CD4-positive, alpha-beta memory T cell (primary cell): ENCODE data around the gene UPF2. TPM values are rescaled to one million over a fixed set of nuclear protein-coding genes. Genes with fewer than 3 reads are reported as not detected.

Experiments
- CTCF ChIA-PET: fragments of 350-600 bp; sonication (Branson Sonifier 250); formaldehyde crosslinking; loops from one replicate; lab custom pipeline; 2021; ENCODE audit warnings: inconsistent platforms; ENCODE audit not compliant: partially characterized antibody; lab: Charles Lee
- POLR2A ChIA-PET: fragments of 350-600 bp; sonication (Branson Sonifier 250); formaldehyde crosslinking; loops from one replicate; lab custom pipeline; 2021; ENCODE audit not compliant: partially characterized antibody; lab: Charles Lee
- DNase-seq, 5 donors: peaks; one replicate each; pipeline versions ENCODE4 v3.0.0 to v3.0.0-alpha.2; 2020 to 2022; ENCODE audit warnings: mixed read lengths in 1 of 5
- H3K27ac ChIP-seq: one replicate; pipeline ENCODE4 v1.7.0; 2013; ENCODE audit warnings: low read depth, low read length
- H3K27me3 ChIP-seq: 2 replicates; pipeline ENCODE4 v1.7.0; 2013; ENCODE audit warnings: mild to moderate bottlenecking, low read length, moderate library complexity; ENCODE audit not compliant: insufficient read depth
- H3K36me3 ChIP-seq: 2 replicates; pipeline ENCODE4 v1.7.0; 2013; ENCODE audit warnings: mild to moderate bottlenecking, low read length, moderate library complexity; ENCODE audit not compliant: insufficient read depth
- H3K4me1 ChIP-seq: 2 replicates; pipeline ENCODE4 v1.7.0; 2013; ENCODE audit warnings: mild to moderate bottlenecking, low read length, moderate library complexity; ENCODE audit not compliant: insufficient read depth
- H3K4me3 ChIP-seq, 2 donors: one replicate each; pipeline ENCODE4 v1.7.0; 2013; ENCODE audit warnings: low read length in 2 of 2, mild to moderate bottlenecking in 1 of 2
- H3K9me3 ChIP-seq, 2 donors: one replicate each; pipeline ENCODE4 v1.7.0; 2013; ENCODE audit warnings: low read length in 2 of 2, control low read depth in 1 of 2; ENCODE audit not compliant: control insufficient read depth in 1 of 2
- H3K27ac Mint-ChIP-seq, 7 donors: one replicate each; pipeline ENCODE4 v1.8.0; 2020 to 2021; ENCODE audit warnings: mixed read lengths in 7 of 7, mild to moderate bottlenecking in 6 of 7, inconsistent platforms in 3 of 7, moderate library complexity in 3 of 7
- H3K27me3 Mint-ChIP-seq, 2 donors: one replicate each; pipeline ENCODE4 v1.8.0; 2020 to 2021; ENCODE audit warnings: mixed read lengths in 2 of 2
- H3K36me3 Mint-ChIP-seq, 2 donors: one replicate each; pipeline ENCODE4 v1.8.0; 2020 to 2021; ENCODE audit warnings: mixed read lengths in 2 of 2, inconsistent platforms in 1 of 2, mild to moderate bottlenecking in 1 of 2
- H3K4me1 Mint-ChIP-seq, 4 donors: one replicate each; pipeline ENCODE4 v1.8.0; 2020 to 2021; ENCODE audit warnings: mixed read lengths in 4 of 4, mild to moderate bottlenecking in 1 of 4
- H3K4me3 Mint-ChIP-seq, 8 donors: one replicate each; pipeline ENCODE4 v1.8.0; 2020 to 2021; ENCODE audit warnings: mixed read lengths in 8 of 8, mild to moderate bottlenecking in 7 of 8, moderate library complexity in 6 of 8, inconsistent platforms in 3 of 8
- H3K9me3 Mint-ChIP-seq, 8 donors: one replicate each; pipeline ENCODE4 v1.8.0; 2020 to 2021; ENCODE audit warnings: mixed read lengths in 8 of 8, mild to moderate bottlenecking in 5 of 8, inconsistent platforms in 3 of 8, moderate library complexity in 1 of 8
- intact Hi-C: fragments of 100-400 bp; cut with micrococcal nuclease; formaldehyde crosslinking; loops from one replicate; pipeline ENCODE4 v1.15.1; 2023
- polyA plus RNA-seq, 2 donors: library from polyadenylated mRNA; unstranded; fragments of 300-500 nt; fragmentation: Illumina TruSeq; gene quantifications; one replicate each; pipeline ENCODE4 v1.2.3, GENCODE V29; 2021
- total RNA-seq, 2 experiments: library from RNA; stranded (reverse); gene quantifications; one replicate each; pipeline ENCODE4 v1.2.3, GENCODE V29; 2021

The UPF2 gene
- total and polyA plus RNA-seq, 4 experiments from 2014 or later = 5.4 to 38.6 (median 28.1) TPM

GRCh38 chr10:12061124-12061523 lies 18.5 kb upstream of the UPF2 start:
- H3K4me1 ChIP-seq = no peaks in the 10 kb centered on the region
- CTCF ChIA-PET = no interaction called here

GRCh38 chr10:12056748-12057147 lies 14.1 kb upstream of the UPF2 start:
- Mint-ChIP-seq H3K36me3 (no peaks in the 10 kb centered on the region), H3K9me3 (no peaks in the 10 kb centered on the region), H3K27ac (no peak overlapping the region), H3K27me3 (no peaks in the 10 kb centered on the region), H3K4me1 (peaks cover 0 to 6% (median 4%) of the 10 kb centered on the region in 4 donors), H3K4me3 (no peak overlapping the region)
- intact Hi-C loops = no loop called here
- Histone ChIP-seq H3K4me1 (no peaks in the 10 kb centered on the region), H3K9me3 (no peaks in the 10 kb centered on the region), H3K4me3 (no peak overlapping the region), H3K36me3 (no peaks in the 10 kb centered on the region), H3K27ac (no peak overlapping the region), H3K27me3 (no peaks in the 10 kb centered on the region)
- DNase-seq = no peak
- ChIA-PET CTCF (no interaction called here), POLR2A (no interaction called here)

More at GRCh38 chr10:12061124-12061523, 18.5 kb upstream of the UPF2 start:
- H3K36me3 Mint-ChIP-seq = no peaks in the 10 kb centered on the region
- H3K27ac ChIP-seq = no peak overlapping the region
- H3K9me3 Mint-ChIP-seq = no peaks in the 10 kb centered on the region
- H3K4me3 ChIP-seq = no peak overlapping the region
- peaks cover 0 to 2% of the 10 kb centered on the region in 2 donors for H3K27me3 Mint-ChIP-seq
- H3K27ac Mint-ChIP-seq = no peak overlapping the region
- no peaks in the 10 kb centered on the region for H3K9me3 ChIP-seq
- POLR2A ChIA-PET = no interaction called here
- intact Hi-C loops = no loop called here
- DNase-seq = no peak
- peaks cover 0 to 4% (median 0%) of the 10 kb centered on the region in 4 donors for H3K4me1 Mint-ChIP-seq
- no peak overlapping the region for H3K4me3 Mint-ChIP-seq
- H3K36me3 ChIP-seq = no peaks in the 10 kb centered on the region
- no peaks in the 10 kb centered on the region for H3K27me3 ChIP-seq

- H3K27ac ChIP-seq = no peak overlapping the region
- H3K36me3 Mint-ChIP-seq = no peaks in the 10 kb centered on the region
- H3K4me1 ChIP-seq = no peaks in the 10 kb centered on the region
- no peaks in the 10 kb centered on the region for H3K36me3 ChIP-seq
- no peak overlapping the region for H3K27ac Mint-ChIP-seq
- CTCF ChIA-PET = interaction anchor here (0.7 kb wide), 2 partner anchors 70 to 500 kb away, joined by 3 to 4 read pairs; no protein-coding TSS in a partner anchor
- no peaks in the 10 kb centered on the region for H3K27me3 Mint-ChIP-seq
- H3K4me3 ChIP-seq = no peak overlapping the region
- H3K4me1 Mint-ChIP-seq = peaks cover 2 to 6% (median 4%) of the 10 kb centered on the region in 4 donors
- H3K9me3 ChIP-seq = no peaks in the 10 kb centered on the region
- H3K27me3 ChIP-seq = no peaks in the 10 kb centered on the region
- intact Hi-C loops = no loop called here
- no peak overlapping the region for H3K4me3 Mint-ChIP-seq
- POLR2A ChIA-PET = interaction anchor here (1.9 kb wide), 1 partner anchor 13 kb away, joined by 4 read pairs; no protein-coding TSS in a partner anchor
- no peaks in the 10 kb centered on the region for H3K9me3 Mint-ChIP-seq
- DNase-seq = no peak
Measured at GRCh38 chr10:12055732-12056131, 13.1 kb upstream of the UPF2 start.

- H3K4me1 ChIP-seq = no peaks in the 10 kb centered on the region
- Mint-ChIP-seq H3K27me3 (peaks cover 0 to 1% of the 10 kb centered on the region in 2 donors), H3K36me3 (no peaks in the 10 kb centered on the region), H3K4me3 (no peak overlapping the region), H3K4me1 (peaks cover 2 to 6% (median 4%) of the 10 kb centered on the region in 4 donors), H3K9me3 (no peaks in the 10 kb centered on the region), H3K27ac (no peak overlapping the region)
- H3K27me3 ChIP-seq = no peaks in the 10 kb centered on the region
- H3K4me3 ChIP-seq = no peak overlapping the region
- H3K27ac ChIP-seq = no peak overlapping the region
- no peaks in the 10 kb centered on the region for H3K36me3 ChIP-seq
- intact Hi-C loops = no loop called here
- CTCF ChIA-PET = interaction anchor here (1.9 kb wide), 1 partner anchor 15 kb away, joined by 4 read pairs; no protein-coding TSS in a partner anchor
- POLR2A ChIA-PET = interaction anchor here (1.0 to 2.7 kb wide), 2 partner anchors 8 to 10 kb away, joined by 3 to 12 read pairs; partner anchors contain the start of gene UPF2
- DNase-seq = no peak
- no peaks in the 10 kb centered on the region for H3K9me3 ChIP-seq
Measured at GRCh38 chr10:12051241-12051640, 8.6 kb upstream of the UPF2 start.

- H3K4me3 Mint-ChIP-seq = peak overlapping the region in 1 of 8 donors; percentile 45
- intact Hi-C loops = no loop called here
- no peaks in the 10 kb centered on the region for H3K9me3 Mint-ChIP-seq
- no peak overlapping the region for H3K27ac Mint-ChIP-seq
- no peaks in the 10 kb centered on the region for H3K4me1 ChIP-seq
- H3K9me3 ChIP-seq = no peaks in the 10 kb centered on the region
- H3K4me1 Mint-ChIP-seq = peaks cover 2 to 6% (median 4%) of the 10 kb centered on the region in 4 donors
- H3K27me3 Mint-ChIP-seq = peaks cover 0 to 1% of the 10 kb centered on the region in 2 donors
- H3K36me3 Mint-ChIP-seq = no peaks in the 10 kb centered on the region
- no peaks in the 10 kb centered on the region for H3K36me3 ChIP-seq
- H3K27ac ChIP-seq = no peak overlapping the region
- H3K4me3 ChIP-seq = no peak overlapping the region
- no peak for DNase-seq
- POLR2A ChIA-PET = interaction anchor here (1.0 to 2.7 kb wide), 2 partner anchors 8 to 9 kb away, joined by 3 to 12 read pairs; partner anchors contain the start of gene UPF2
- no peaks in the 10 kb centered on the region for H3K27me3 ChIP-seq
- CTCF ChIA-PET = interaction anchor here (0.7 to 1.1 kb wide), 2 partner anchors 16 to 20 kb away, joined by 3 read pairs; no protein-coding TSS in a partner anchor
Measured at GRCh38 chr10:12050528-12050927, 7.9 kb upstream of the UPF2 start.

- Mint-ChIP-seq H3K4me3 (no peak overlapping the region), H3K9me3 (no peaks in the 10 kb centered on the region), H3K4me1 (peaks cover 2 to 10% (median 3%) of the 10 kb centered on the region in 4 donors), H3K27me3 (peaks cover 0 to 1% of the 10 kb centered on the region in 2 donors), H3K36me3 (no peaks in the 10 kb centered on the region), H3K27ac (no peak overlapping the region)
- intact Hi-C loops = no loop called here
- ChIA-PET POLR2A (no interaction called here), CTCF (no interaction called here)
- Histone ChIP-seq H3K27me3 (no peaks in the 10 kb centered on the region), H3K36me3 (no peaks in the 10 kb centered on the region), H3K9me3 (no peaks in the 10 kb centered on the region), H3K4me1 (peaks cover 4% of the 10 kb centered on the region), H3K4me3 (no peak overlapping the region), H3K27ac (no peak overlapping the region)
- DNase-seq = no peak
Measured at GRCh38 chr10:12048547-12048946, 5.9 kb upstream of the UPF2 start.

GRCh38 chr10:12045596-12045995 lies 3.0 kb upstream of the UPF2 start:
- H3K4me3 ChIP-seq = no peak overlapping the region
- no peaks in the 10 kb centered on the region for H3K36me3 ChIP-seq
- Mint-ChIP-seq H3K9me3 (no peaks in the 10 kb centered on the region), H3K27ac (peak overlapping the region in 1 of 7 donors; percentile 49), H3K4me3 (peak overlapping the region in 1 of 8 donors; percentile 50), H3K36me3 (peaks cover 0 to 13% of the 10 kb centered on the region in 2 donors), H3K4me1 (peaks cover 12 to 36% (median 21%) of the 10 kb centered on the region in 4 donors), H3K27me3 (peaks cover 1 to 2% of the 10 kb centered on the region in 2 donors)
- ChIA-PET POLR2A (no interaction called here), CTCF (interaction anchor here (0.7 kb wide), 1 partner anchor 611 kb away, joined by 3 read pairs; no protein-coding TSS in a partner anchor)
- intact Hi-C loops = no loop called here
- no peak for DNase-seq
- peaks cover 19% of the 10 kb centered on the region for H3K4me1 ChIP-seq
- no peak overlapping the region for H3K27ac ChIP-seq
- H3K27me3 ChIP-seq = no peaks in the 10 kb centered on the region
- H3K9me3 ChIP-seq = no peaks in the 10 kb centered on the region
